Kidney glomerular epithelial cell (primary cell): ENCODE results near the gene GFM1.

ENCODE experiments used
- DNase-seq: peaks from one replicate; lab custom pipeline; 2025; lab: John Stamatoyannopoulos, UW

The GFM1 gene

GRCh38 chr3:158644345-158644908 is at the start of gene GFM1:
GFM1 (plus strand) TSS chr3:158644527; CDS start chr3:158644635, 108 bp downstream.
- peak; percentile 94 for DNase-seq

GRCh38 chr3:158600787-158601186 is 43.5 kb upstream of the GFM1 start:
- DNase-seq = no peak

GRCh38 chr3:158602227-158602626 is 42.1 kb upstream of the GFM1 start:
- DNase-seq = no peak

- no peak for DNase-seq
These were observed 26.1 kb upstream of the GFM1 start for GRCh38 chr3:158617982-158618875.

GRCh38 chr3:158625881-158626280 is 18.4 kb upstream of the GFM1 start:
- DNase-seq = no peak

- DNase-seq = no peak
These were observed 12.3 kb upstream of the GFM1 start for GRCh38 chr3:158631981-158632380.

- DNase-seq = no peak
These were observed 3.7 kb upstream of the GFM1 start for GRCh38 chr3:158640646-158641045.

GRCh38 chr3:158642005-158642404 is 2.3 kb upstream of the GFM1 start:
- DNase-seq = no peak

GRCh38 chr3:158642474-158643210 is 1.7 kb upstream of the GFM1 start:
- DNase-seq = no peak

GRCh38 chr3:158649791-158650190 is 5.5 kb downstream of the GFM1 start:
- no peak for DNase-seq

GRCh38 chr3:158651192-158651591 is 6.9 kb downstream of the GFM1 start:
- DNase-seq = no peak

GRCh38 chr3:158652463-158652862 is 8.1 kb downstream of the GFM1 start:
- no peak for DNase-seq

GRCh38 chr3:158658889-158659288 is 14.6 kb downstream of the GFM1 start:
- no peak for DNase-seq

GRCh38 chr3:158659454-158660237 is 15.3 kb downstream of the GFM1 start:
- peak; percentile 44 for DNase-seq

- DNase-seq = no peak
These were observed 16.4 kb downstream of the GFM1 start for GRCh38 chr3:158660711-158661110.

GRCh38 chr3:158663246-158663645 is 18.9 kb downstream of the GFM1 start:
- DNase-seq = no peak

GRCh38 chr3:158663832-158664231 is 19.5 kb downstream of the GFM1 start:
- no peak for DNase-seq

GRCh38 chr3:158666416-158666815 is 22.1 kb downstream of the GFM1 start:
- DNase-seq = no peak

- no peak for DNase-seq
These were observed 24.2 kb downstream of the GFM1 start for GRCh38 chr3:158668506-158668905.

- DNase-seq = peak; percentile 14
These were observed 27.5 kb downstream of the GFM1 start for GRCh38 chr3:158671821-158672214.

- DNase-seq = peak; percentile 71
These were observed 28.2 kb downstream of the GFM1 start, which contains the start of gene LXN for GRCh38 chr3:158672215-158673176. LXN (minus strand) TSS chr3:158672648; CDS start chr3:158672478, 170 bp downstream.
